ENCODE data around the gene TRAPPC3L. TPM values are rescaled to one million over a fixed set of nuclear protein-coding genes. Genes with fewer than 3 reads are reported as not detected.
"Not testable (repeated sequence)": the region's sequence is repeated elsewhere in the genome, so short reads cannot be mapped to it uniquely, and the experiment has no call there.

Gene TRAPPC3L
- total RNA-seq, 4 donors from 2014 or later: not detected

DNA sequence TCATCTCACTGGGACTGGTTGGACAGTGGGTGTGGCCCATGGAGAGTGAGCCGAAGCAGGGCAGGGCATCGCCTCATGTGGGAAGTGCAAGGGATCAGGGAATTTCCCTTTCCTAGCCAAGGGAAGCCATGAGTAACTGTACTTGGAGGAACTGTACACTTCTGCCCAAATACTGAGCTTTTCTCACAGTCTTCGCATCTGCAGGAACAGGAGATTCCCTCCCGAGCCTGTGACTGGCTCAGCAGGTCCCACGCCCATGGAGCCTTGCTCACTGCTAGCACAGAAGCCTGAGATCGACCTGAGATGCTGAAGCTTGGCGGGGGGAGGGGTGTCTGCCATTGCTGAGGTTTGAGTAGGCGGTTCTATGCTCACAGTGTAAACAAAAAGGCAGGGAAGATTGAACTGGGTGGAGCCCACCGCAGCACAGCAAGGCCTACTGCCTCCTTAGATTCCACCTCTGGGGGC is 44.5 kb downstream of the TRAPPC3L start:
- Histone ChIP-seq H3K36me3 (no peaks in the 10 kb centered on the region), H3K27me3 (no peaks in the 10 kb centered on the region), H3K27ac (no peak overlapping the region), H3K4me1 (no peaks in the 10 kb centered on the region), H3K9me3 (no peaks in the 10 kb centered on the region), H3K4me3 (no peak overlapping the region)
- TF ChIP-seq POLR2A (IDR thresholded peaks at IDR 0.05): no peak
- TF ChIP-seq CTCF (IDR thresholded peaks at IDR 0.05): no peak
- DNase-seq: no peak

- no peaks in the 10 kb centered on the region for H3K9me3 ChIP-seq
- no peaks in the 10 kb centered on the region for H3K27me3 ChIP-seq
- no peaks in the 10 kb centered on the region for H3K36me3 ChIP-seq
- no peak overlapping the region for H3K4me3 ChIP-seq
- TF ChIP-seq POLR2A (IDR thresholded peaks at IDR 0.05) (no peak), CTCF (IDR thresholded peaks at IDR 0.05) (no peak)
- DNase-seq: no peak
- no peaks in the 10 kb centered on the region for H3K4me1 ChIP-seq
- no peak overlapping the region for H3K27ac ChIP-seq
Observed at GRCh38 chr6:116497113-116497676, 48.3 kb downstream of the TRAPPC3L start.

DNA sequence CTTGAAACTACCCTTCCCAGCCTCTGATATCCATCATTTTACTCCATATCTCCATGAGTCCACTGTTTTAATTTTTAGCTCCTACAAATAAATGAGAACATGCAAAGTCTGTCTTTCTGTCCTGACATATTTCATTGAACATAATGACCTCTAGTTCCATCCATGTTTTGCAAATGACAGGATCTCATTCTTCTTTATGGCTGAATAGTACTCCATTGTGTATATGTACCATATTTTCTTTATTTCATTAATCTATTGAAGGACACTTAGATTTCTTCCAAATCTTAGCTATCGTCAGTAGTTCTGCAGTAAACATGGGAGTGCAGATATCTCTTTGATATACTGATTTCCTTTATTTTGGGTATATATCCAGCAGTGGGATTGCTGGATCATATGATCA is 50.3 kb downstream of the TRAPPC3L start:
- not testable (repeated sequence) for DNase-seq, H3K4me3 ChIP-seq, H3K9me3 ChIP-seq

GRCh38 chr6:116492331-116493067 is 53.0 kb downstream of the TRAPPC3L start:
- Histone ChIP-seq H3K4me3 (no peak overlapping the region), H3K36me3 (no peaks in the 10 kb centered on the region), H3K27ac (no peak overlapping the region), H3K9me3 (no peaks in the 10 kb centered on the region), H3K27me3 (no peaks in the 10 kb centered on the region), H3K4me1 (no peaks in the 10 kb centered on the region)
- no peak for DNase-seq
- TF ChIP-seq POLR2A (IDR thresholded peaks at IDR 0.05) (no peak), CTCF (IDR thresholded peaks at IDR 0.05) (no peak)

More for the DNA sequence above, 50.3 kb downstream of the TRAPPC3L start:
- not testable (repeated sequence) for H3K27ac ChIP-seq, H3K4me1 ChIP-seq, H3K27me3 ChIP-seq, H3K36me3 ChIP-seq

DNA sequence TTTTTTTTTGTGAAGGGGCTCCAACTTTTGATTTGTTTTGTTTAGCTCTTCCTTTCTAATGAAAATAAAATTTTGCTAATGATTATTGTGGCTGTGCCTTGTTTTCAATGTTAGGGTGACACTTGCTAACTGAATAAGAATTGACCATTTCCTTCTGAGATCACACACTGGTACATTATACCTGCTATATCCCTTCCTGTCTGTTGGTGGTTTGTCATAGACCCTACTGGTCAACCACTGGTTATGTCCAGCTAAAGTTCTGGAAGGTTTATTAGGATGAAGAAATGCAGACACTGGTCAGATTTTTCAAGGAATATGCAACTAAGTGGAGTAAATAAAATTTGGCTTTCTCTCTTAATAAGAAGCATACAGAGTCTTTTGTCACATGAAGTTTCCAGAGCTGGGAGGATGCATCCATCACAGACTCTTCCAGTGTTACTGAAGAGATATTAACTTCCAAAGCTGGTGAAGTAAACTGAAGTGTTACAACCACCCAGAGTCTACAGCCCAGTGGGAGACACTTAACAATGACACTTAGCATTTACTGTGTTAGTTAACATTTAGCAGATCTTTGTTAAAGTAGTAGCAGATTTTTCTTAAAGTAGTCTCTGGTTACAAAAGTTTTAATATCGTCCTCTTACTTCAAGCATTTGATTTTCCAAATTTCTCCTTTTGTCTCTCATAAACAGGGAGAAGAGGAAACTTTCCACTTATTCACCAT is 53.7 kb downstream of the TRAPPC3L start:
- Histone ChIP-seq H3K27ac (no peak overlapping the region), H3K4me3 (no peak overlapping the region), H3K36me3 (no peaks in the 10 kb centered on the region), H3K9me3 (no peaks in the 10 kb centered on the region), H3K4me1 (no peaks in the 10 kb centered on the region), H3K27me3 (no peaks in the 10 kb centered on the region)
- DNase-seq: no peak
- no peak for TF ChIP-seq CTCF (IDR thresholded peaks at IDR 0.05)
- no peak for TF ChIP-seq POLR2A (IDR thresholded peaks at IDR 0.05)
